Sigmoid colon (tissue), 7 donors: ENCODE data around the gene SAMD4A. TPM values are rescaled to one million over a fixed set of nuclear protein-coding genes. Genes with fewer than 3 reads are reported as not detected.
A peak's percentile ranks its signal among the peaks of the same experiment; 100 is the strongest.

Experiments
- DNase-seq: peaks from one replicate; pipeline ENCODE4 v3.0.0-alpha.2; 2019
- H3K27ac ChIP-seq, 4 donors: fragments of 200-600 bp; sonication (generic); one replicate each; pipeline ENCODE4 v1.5.1; 2016 to 2019; ENCODE audit warnings: mild to moderate bottlenecking in 1 of 4
- H3K27me3 ChIP-seq, 3 donors: fragments of 200-600 bp; sonication (generic); one replicate each; pipeline ENCODE4 v1.5.1; 2019; ENCODE audit warnings: mild to moderate bottlenecking in 1 of 3
- H3K36me3 ChIP-seq, 4 donors: fragments of 200-600 bp; sonication (generic); one replicate each; pipeline ENCODE4 v1.5.1; 2016 to 2019
- H3K4me1 ChIP-seq, 4 donors: fragments of 200-600 bp; sonication (generic); one replicate each; pipeline ENCODE4 v1.5.1; 2017 to 2019
- H3K4me3 ChIP-seq, 4 donors: fragments of 200-600 bp; sonication (generic); one replicate each; pipeline ENCODE4 v1.5.1; 2017 to 2019; ENCODE audit warnings: mild to moderate bottlenecking in 2 of 4, moderate library complexity in 1 of 4
- H3K9me3 ChIP-seq, 4 donors: fragments of 200-600 bp in 3 of 4; sonication (generic) in 3 of 4; one replicate each; pipeline versions ENCODE4 v1.5.1 to v1.6.1; 2013 to 2019
- EP300 ChIP-seq, 4 donors: sonication (generic); formaldehyde crosslinking; IDR thresholded peaks; one replicate each; pipeline ENCODE4 v1.6.1; 2017; ENCODE audit warnings: antibody characterized with exemption in 4 of 4
- POLR2A ChIP-seq, 2 donors: fragments of 450-650 bp; IDR thresholded peaks; one replicate each; pipeline ENCODE4 v1.6.1; 2016; ENCODE audit warnings: antibody characterized with exemption in 2 of 2, mild to moderate bottlenecking in 2 of 2, moderate library complexity in 2 of 2
- POLR2AphosphoS5 ChIP-seq, 4 donors: sonication (generic); formaldehyde crosslinking; IDR thresholded peaks; one replicate each; pipeline ENCODE4 v1.6.1; 2017; ENCODE audit warnings: antibody characterized with exemption in 4 of 4
- WGBS, 2 donors: extraction: QIAGEN DNeasy Blood & Tissue Kit; methylation state at CpG; one replicate each; pipeline ENCODE4 v1.1.7; 2013; 5-methylcytosine and 5-hydroxymethylcytosine counted together
- intact Hi-C: fragments of 100-400 bp; cut with DNase I; formaldehyde crosslinking; loops from one replicate; pipeline ENCODE4 v1.15.1; 2023
- polyA plus RNA-seq, 3 donors: library from polyadenylated mRNA; stranded (reverse); fragments of 200-250 nt; gene quantifications; one replicate each; pipeline ENCODE4 v1.2.3, GENCODE V29; 2013
- total RNA-seq, 4 donors: library from RNA; depleted of rRNA; stranded (reverse); fragments of >200 nt; gene quantifications; one replicate each; pipeline ENCODE4 v1.1.0, GENCODE V29; 2016
- TF ChIP-seq, protein P1 (sequence below), 4 experiments: fragments of 450-650 bp in 3 of 4; fragments of 200-600 bp in 1 of 4; IDR thresholded peaks; one replicate each; pipeline ENCODE4 v1.5.1; 2016 to 2019; ENCODE audit warnings: antibody characterized with exemption in 4 of 4, mild to moderate bottlenecking in 3 of 4, moderate library complexity in 2 of 4
- donor health status: healthy with polysubstance abuse.
- donor health status: Bipolar disorder and iron deficiency.
- donor health status: healthy.

The SAMD4A gene
- total and polyA plus RNA-seq, 7 donors = 4.2 to 135 (median 79.8) TPM

DNA sequence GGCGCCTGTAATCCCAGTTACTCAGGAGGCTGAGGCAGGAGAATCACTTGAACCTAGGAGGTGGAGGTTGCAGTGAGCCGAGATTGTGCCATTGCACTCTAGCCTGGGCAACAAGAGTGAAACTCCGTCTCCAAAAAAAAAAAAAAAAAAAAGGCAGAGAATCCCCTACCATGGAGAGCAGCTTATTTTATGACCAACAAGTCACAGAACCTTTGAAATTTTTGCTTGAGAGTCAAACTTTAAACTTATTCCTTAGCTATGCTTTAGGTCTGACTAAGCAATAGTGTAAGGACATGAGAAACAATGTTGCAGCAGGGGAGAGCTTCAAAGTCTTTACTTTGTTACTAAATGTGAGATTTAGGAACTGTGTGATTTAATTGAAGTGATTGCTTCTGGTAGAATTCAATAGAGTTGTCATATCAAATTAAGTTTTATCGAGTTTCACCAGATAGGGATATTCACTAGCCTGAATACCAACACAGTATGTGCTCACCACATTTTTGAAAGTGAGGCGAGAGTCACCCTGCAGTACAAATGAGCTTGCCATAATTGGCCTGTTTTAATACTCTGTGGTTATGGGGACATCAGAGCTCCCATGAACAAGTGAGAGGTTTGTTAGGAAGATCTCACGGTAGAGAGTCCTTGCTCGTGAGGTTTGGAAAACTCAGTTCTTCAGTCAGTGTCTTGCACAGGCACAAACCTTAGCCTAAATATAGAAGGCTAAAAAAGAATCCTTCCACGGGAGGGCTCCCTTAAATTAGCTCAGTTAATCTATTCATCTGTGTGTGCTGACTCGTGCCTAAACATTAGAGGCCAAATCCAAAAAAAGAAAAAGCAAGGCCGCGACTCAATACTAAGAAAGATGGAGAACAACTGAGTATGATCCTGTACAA, 108.6 kb downstream of the SAMD4A start:
- Histone ChIP-seq H3K36me3 (no peaks in the 10 kb centered on the region), H3K27ac (peak overlapping the region; percentile 81 to 95 (median 88)), H3K4me1 (peaks cover 0 to 91% (median 87%) of the 10 kb centered on the region in 4 donors), H3K9me3 (no peaks in the 10 kb centered on the region), H3K27me3 (no peaks in the 10 kb centered on the region), H3K4me3 (no peak overlapping the region)
- DNase-seq = no peak
- no peak for TF ChIP-seq POLR2A (IDR thresholded peaks at IDR 0.05)
- peak in 1 of 4 donors; percentile 43 for TF ChIP-seq EP300 (IDR thresholded peaks at IDR 0.05)
- peak in 1 of 4 donors; percentile 40 for TF ChIP-seq POLR2AphosphoS5 (IDR thresholded peaks at IDR 0.05)
- whole genome bisulfite sequencing, 2 donors = 86 to 91% methylated on average over 10 to 11 of the region's 11 CpGs
- intact Hi-C loops = no loop called here

DNA sequence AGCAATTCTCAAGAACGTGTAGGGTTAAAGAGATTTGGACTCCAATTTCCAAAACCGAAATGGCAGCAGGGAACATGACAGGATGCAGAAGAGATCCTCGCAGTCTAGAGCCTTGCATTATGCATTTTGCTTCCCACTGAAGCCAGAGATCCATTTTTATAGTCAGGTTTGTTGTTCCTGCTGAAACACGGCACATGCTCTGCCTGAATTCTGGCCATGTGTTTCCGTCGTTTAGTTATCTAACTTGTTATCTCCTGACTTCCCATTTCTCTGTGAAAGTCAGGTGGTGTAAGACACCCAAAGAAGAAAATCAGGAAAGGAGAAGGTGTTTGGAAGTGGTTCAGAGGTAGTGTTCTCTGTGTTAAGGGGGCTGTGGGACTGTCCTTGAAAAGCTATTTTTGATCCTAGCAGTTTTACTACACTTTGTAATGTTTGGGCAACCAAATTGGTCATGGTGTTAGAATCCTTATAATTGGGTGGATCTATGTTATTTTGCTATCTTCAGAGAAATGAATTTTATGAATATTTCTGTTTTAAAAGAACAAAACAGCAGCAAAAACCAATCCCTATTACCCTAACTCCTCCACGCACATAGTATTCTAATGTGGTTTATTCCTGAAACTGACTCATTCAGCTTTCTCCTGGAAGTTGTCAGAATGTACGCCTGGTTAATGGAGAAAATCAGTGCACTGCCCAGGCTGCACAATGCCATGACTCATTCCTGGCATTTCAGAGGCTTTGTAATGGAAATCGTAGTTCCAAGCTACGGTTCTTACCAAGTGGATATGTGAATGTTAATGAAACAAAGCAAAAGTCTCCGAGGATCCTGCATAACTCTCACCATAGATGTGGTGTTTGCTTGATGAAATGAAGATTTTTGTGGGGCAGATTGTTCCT, 110.1 kb downstream of the SAMD4A start:
- Histone ChIP-seq H3K36me3 (no peaks in the 10 kb centered on the region), H3K27ac (peak overlapping the region; percentile 81 to 95 (median 88)), H3K27me3 (no peaks in the 10 kb centered on the region), H3K4me3 (peak overlapping the region in 1 of 4 donors; percentile 5), H3K9me3 (no peaks in the 10 kb centered on the region), H3K4me1 (peaks cover 0 to 90% (median 84%) of the 10 kb centered on the region in 4 donors)
- TF ChIP-seq, protein P1, sequence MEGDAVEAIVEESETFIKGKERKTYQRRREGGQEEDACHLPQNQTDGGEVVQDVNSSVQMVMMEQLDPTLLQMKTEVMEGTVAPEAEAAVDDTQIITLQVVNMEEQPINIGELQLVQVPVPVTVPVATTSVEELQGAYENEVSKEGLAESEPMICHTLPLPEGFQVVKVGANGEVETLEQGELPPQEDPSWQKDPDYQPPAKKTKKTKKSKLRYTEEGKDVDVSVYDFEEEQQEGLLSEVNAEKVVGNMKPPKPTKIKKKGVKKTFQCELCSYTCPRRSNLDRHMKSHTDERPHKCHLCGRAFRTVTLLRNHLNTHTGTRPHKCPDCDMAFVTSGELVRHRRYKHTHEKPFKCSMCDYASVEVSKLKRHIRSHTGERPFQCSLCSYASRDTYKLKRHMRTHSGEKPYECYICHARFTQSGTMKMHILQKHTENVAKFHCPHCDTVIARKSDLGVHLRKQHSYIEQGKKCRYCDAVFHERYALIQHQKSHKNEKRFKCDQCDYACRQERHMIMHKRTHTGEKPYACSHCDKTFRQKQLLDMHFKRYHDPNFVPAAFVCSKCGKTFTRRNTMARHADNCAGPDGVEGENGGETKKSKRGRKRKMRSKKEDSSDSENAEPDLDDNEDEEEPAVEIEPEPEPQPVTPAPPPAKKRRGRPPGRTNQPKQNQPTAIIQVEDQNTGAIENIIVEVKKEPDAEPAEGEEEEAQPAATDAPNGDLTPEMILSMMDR (IDR thresholded peaks at IDR 0.05) = no peak
- TF ChIP-seq EP300 (IDR thresholded peaks at IDR 0.05) (peak in 3 of 4 donors; percentile 42 to 96 (median 72)), POLR2AphosphoS5 (IDR thresholded peaks at IDR 0.05) (peak; percentile 70 to 92 (median 80)), POLR2A (IDR thresholded peaks at IDR 0.05) (no peak)
- DNase-seq = no peak
- intact Hi-C loops = no loop called here
- WGBS, 2 donors = 64 to 79% methylated on average over 11 of the region's 11 CpGs

DNA sequence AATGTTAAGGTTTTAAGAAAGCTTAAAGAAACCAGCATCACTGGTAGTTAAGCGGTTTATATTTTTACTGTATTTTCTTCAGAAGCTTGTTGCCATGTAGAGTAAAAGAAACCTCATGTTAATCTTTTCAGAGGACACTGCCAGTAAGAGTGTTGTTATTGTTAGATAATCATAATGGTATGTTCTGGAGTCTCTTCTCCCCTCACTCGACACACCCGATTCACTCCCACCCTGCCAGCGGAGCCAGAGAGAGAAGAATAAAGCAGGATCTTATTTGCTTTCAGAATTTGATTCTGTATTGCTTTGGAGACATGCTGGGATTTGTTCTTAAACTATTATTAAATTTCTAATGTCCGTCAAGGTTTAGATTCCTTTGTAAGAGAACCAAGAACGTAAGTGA, 113.7 kb downstream of the SAMD4A start:
- no peak for DNase-seq
- no peaks in the 10 kb centered on the region for H3K27me3 ChIP-seq
- H3K36me3 ChIP-seq = no peaks in the 10 kb centered on the region
- peaks cover 0 to 91% (median 78%) of the 10 kb centered on the region in 4 donors for H3K4me1 ChIP-seq
- no peaks in the 10 kb centered on the region for H3K9me3 ChIP-seq
- H3K4me3 ChIP-seq = no peak overlapping the region
- peak overlapping the region; percentile 0 to 95 (median 56) for H3K27ac ChIP-seq
- TF ChIP-seq EP300 (IDR thresholded peaks at IDR 0.05) (no peak), POLR2AphosphoS5 (IDR thresholded peaks at IDR 0.05) (no peak), POLR2A (IDR thresholded peaks at IDR 0.05) (no peak)
- TF ChIP-seq, protein P1 (IDR thresholded peaks at IDR 0.05) = no peak
- intact Hi-C loops = no loop called here
- WGBS, 2 donors = 92 to 94% methylated on average over 6 of the region's 6 CpGs

DNA sequence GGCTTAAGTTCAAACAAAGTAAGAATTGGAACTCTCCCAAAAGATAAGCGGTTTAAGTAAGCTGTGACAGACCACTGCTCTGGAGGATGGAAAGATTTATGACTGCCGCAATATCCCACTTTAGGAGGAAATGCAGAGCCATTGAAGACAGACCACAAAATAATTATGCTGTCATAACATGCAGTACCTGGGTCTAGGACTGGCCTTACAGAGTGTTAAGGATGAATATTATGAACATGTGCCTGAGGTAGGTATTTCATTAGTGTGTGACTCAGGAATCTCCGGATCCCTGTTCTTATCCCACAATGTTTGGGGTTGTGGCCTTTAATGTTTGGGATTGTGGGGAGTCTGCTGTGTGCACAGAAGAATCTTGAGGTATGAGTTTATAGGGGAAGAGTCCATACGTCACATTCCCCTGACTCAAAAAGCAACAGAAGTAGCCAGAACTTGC, 114.9 kb downstream of the SAMD4A start:
- H3K9me3 ChIP-seq = no peaks in the 10 kb centered on the region
- H3K27me3 ChIP-seq = no peaks in the 10 kb centered on the region
- H3K4me1 ChIP-seq = peaks cover 0 to 91% (median 78%) of the 10 kb centered on the region in 4 donors
- H3K36me3 ChIP-seq = no peaks in the 10 kb centered on the region
- intact Hi-C loops = no loop called here
- no peak for DNase-seq
- 80 to 87% methylated on average over 4 of the region's 4 CpGs for WGBS, 2 donors
- no peak overlapping the region for H3K4me3 ChIP-seq
- TF ChIP-seq POLR2AphosphoS5 (IDR thresholded peaks at IDR 0.05) (no peak), POLR2A (IDR thresholded peaks at IDR 0.05) (no peak), EP300 (IDR thresholded peaks at IDR 0.05) (no peak)
- TF ChIP-seq, protein P1 (IDR thresholded peaks at IDR 0.05) = no peak
- peak overlapping the region in 2 of 4 donors; percentile 89 to 95 for H3K27ac ChIP-seq
